ENCODE results near the gene PHKA2. TPM values are rescaled to one million over a fixed set of nuclear protein-coding genes. Genes with fewer than 3 reads are reported as not detected.

The PHKA2 gene
- total RNA-seq, 2 donors from 2014 or later: 29.3 to 55.8 TPM

DNA sequence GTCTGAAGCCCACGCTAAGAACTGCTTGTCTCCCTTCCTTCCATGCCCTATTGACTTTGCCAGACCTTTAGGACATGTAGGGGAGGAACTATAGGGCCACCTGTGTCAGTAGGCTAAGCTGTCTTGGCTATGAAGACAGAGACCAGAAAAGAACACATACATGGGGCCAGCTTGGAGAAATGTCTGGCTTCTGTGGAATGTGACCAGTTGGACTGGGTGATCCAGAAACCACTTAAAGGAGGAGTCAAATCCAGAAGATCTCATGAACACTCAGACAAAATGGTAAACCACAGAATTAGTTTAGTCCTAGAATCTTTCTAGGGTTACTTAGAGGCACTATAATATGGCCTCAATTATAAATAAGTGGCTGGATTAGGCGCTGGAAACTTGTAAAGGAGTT, 42.0 kb downstream of the PHKA2 start:
- no peaks in the 10 kb centered on the region for H3K36me3 ChIP-seq
- TF ChIP-seq POLR2A (IDR thresholded peaks at IDR 0.05) (no peak), POLR2AphosphoS5 (IDR thresholded peaks at IDR 0.05) (no peak)
- TF ChIP-seq, protein P1, sequence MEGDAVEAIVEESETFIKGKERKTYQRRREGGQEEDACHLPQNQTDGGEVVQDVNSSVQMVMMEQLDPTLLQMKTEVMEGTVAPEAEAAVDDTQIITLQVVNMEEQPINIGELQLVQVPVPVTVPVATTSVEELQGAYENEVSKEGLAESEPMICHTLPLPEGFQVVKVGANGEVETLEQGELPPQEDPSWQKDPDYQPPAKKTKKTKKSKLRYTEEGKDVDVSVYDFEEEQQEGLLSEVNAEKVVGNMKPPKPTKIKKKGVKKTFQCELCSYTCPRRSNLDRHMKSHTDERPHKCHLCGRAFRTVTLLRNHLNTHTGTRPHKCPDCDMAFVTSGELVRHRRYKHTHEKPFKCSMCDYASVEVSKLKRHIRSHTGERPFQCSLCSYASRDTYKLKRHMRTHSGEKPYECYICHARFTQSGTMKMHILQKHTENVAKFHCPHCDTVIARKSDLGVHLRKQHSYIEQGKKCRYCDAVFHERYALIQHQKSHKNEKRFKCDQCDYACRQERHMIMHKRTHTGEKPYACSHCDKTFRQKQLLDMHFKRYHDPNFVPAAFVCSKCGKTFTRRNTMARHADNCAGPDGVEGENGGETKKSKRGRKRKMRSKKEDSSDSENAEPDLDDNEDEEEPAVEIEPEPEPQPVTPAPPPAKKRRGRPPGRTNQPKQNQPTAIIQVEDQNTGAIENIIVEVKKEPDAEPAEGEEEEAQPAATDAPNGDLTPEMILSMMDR (IDR thresholded peaks at IDR 0.05): no peak
- WGBS: 100% methylated on average over 2 of the region's 2 CpGs

DNA sequence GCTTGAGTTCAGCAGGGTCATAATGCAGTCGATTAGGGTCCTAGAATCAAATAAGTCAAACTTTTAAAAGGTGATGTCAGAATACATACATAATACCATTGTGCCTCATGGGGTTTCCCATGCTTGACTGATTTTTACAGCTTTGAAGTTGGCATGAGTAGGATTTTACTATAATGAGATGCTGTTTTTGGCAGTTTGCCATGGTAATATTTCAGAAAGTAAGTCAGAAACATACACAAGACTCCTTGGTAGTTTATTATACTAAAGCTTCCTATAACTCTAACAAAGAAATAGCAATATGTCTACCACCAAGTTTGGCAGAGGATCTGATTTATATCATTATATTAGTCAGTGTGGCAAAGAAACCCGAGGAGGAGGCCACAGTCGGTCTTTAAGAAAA, 45.2 kb downstream of the PHKA2 start:
- intact Hi-C loops (cut with DNase I): no loop called here
- no peak for DNase-seq (ENCODE audit: low spot score)
- Histone ChIP-seq H3K4me1 (replicated peaks) (no peaks in the 10 kb centered on the region), H3K4me3 (no peak overlapping the region), H3K27ac (no peak overlapping the region), H3K36me3 (no peaks in the 10 kb centered on the region), H3K27me3 (replicated peaks; ENCODE audit: insufficient read depth) (no peaks in the 10 kb centered on the region), H3K9me3 (no peaks in the 10 kb centered on the region)
- no peak for TF ChIP-seq POLR2A (IDR thresholded peaks at IDR 0.05)
- TF ChIP-seq POLR2AphosphoS5 (IDR thresholded peaks at IDR 0.05): no peak
- TF ChIP-seq, protein P1 (IDR thresholded peaks at IDR 0.05): no peak
- WGBS: 16% methylated on average over 3 of the region's 3 CpGs

More for the DNA sequence above, 42.0 kb downstream of the PHKA2 start:
- Histone ChIP-seq H3K27me3 (replicated peaks; ENCODE audit: insufficient read depth) (no peaks in the 10 kb centered on the region), H3K27ac (no peak overlapping the region), H3K4me1 (replicated peaks) (no peaks in the 10 kb centered on the region), H3K9me3 (no peaks in the 10 kb centered on the region), H3K4me3 (no peak overlapping the region)
- intact Hi-C loops (cut with DNase I): no loop called here
- DNase-seq (ENCODE audit: low spot score): no peak

DNA sequence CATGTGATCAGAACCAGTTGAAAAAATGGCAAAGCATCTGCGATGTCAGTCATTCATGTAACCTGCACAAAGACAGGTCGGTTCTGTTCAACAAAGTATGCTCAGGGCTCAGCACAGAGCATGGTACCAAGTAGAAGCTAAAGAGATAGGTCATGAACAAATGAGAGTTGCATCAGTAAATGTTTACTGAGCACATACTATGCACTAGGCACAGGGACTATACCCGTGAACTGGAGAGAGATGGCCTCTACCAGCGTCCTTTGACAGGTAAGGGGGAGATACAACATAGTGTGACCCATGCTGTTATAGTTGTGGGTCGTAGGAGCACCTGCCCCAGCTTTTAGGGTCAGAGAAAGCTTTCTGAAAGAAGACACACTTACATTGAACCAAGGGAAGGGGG, 46.7 kb downstream of the PHKA2 start:
- no peaks in the 10 kb centered on the region for H3K4me1 ChIP-seq (replicated peaks)
- intact Hi-C loops (cut with DNase I): no loop called here
- DNase-seq (ENCODE audit: low spot score): no peak
- H3K27ac ChIP-seq: no peak overlapping the region
- H3K4me3 ChIP-seq: no peak overlapping the region
- H3K9me3 ChIP-seq: no peaks in the 10 kb centered on the region
- no peak for TF ChIP-seq POLR2AphosphoS5 (IDR thresholded peaks at IDR 0.05)
- TF ChIP-seq POLR2A (IDR thresholded peaks at IDR 0.05): no peak
- TF ChIP-seq, protein P1 (IDR thresholded peaks at IDR 0.05): no peak
- H3K27me3 ChIP-seq (replicated peaks; ENCODE audit: insufficient read depth): no peaks in the 10 kb centered on the region
- no peaks in the 10 kb centered on the region for H3K36me3 ChIP-seq
- 92% methylated on average over 5 of the region's 5 CpGs for WGBS

DNA sequence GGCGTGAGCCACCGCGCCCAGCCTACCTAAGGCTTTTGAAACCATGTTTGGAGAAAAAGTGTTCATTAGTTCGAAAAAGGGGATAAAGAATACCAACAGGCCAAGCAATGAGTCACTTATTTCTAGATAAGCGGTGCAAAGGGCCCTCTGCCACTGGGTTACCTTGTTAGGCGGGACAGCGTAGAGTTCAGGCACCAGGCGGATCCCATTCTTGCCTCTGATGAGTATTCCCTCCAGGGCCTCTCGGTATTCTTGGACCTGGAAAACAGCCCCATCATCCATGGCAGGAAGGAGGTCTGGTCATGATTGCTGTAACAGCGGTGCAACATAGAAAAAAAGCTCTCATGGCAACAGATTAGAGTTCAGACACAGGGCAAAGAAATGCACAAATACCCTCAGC, 48.0 kb downstream of the PHKA2 start:
- TF ChIP-seq, protein P1 (IDR thresholded peaks at IDR 0.05): no peak
- TF ChIP-seq POLR2AphosphoS5 (IDR thresholded peaks at IDR 0.05): no peak
- TF ChIP-seq POLR2A (IDR thresholded peaks at IDR 0.05): no peak
- no peaks in the 10 kb centered on the region for H3K27me3 ChIP-seq (replicated peaks; ENCODE audit: insufficient read depth)
- H3K9me3 ChIP-seq: no peaks in the 10 kb centered on the region
- no peaks in the 10 kb centered on the region for H3K4me1 ChIP-seq (replicated peaks)
- intact Hi-C loops (cut with DNase I): no loop called here
- no peak overlapping the region for H3K4me3 ChIP-seq
- no peaks in the 10 kb centered on the region for H3K36me3 ChIP-seq
- no peak for DNase-seq (ENCODE audit: low spot score)
- H3K27ac ChIP-seq: no peak overlapping the region
- 94% methylated on average over 10 of the region's 10 CpGs for WGBS

DNA sequence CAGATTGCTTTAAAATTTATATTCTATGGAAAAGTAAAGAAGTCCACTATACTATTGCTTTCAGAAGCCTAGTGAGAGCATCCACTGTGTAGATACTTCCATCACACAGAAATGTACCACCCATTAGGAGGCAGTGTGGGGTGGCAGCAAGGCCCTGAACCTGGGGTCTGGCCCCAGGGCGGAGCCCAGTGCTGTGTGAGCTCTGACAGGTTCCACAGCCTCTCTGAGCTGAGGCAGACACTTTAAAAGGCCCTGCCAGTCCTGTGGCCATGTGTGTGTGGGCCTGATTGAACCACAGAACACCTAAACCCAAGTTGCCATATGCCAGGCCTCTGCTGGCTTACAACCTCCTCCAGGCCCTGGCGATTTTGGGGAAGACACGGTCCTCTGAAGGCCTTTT, 49.2 kb downstream of the PHKA2 start:
- Histone ChIP-seq H3K4me1 (replicated peaks) (no peaks in the 10 kb centered on the region), H3K27ac (no peak overlapping the region), H3K9me3 (no peaks in the 10 kb centered on the region), H3K36me3 (no peaks in the 10 kb centered on the region), H3K27me3 (replicated peaks; ENCODE audit: insufficient read depth) (no peaks in the 10 kb centered on the region), H3K4me3 (no peak overlapping the region)
- DNase-seq (ENCODE audit: low spot score): no peak
- WGBS: 92% methylated on average over 2 of the region's 3 CpGs
- intact Hi-C loops (cut with DNase I): no loop called here
- TF ChIP-seq, protein P1 (IDR thresholded peaks at IDR 0.05): no peak
- TF ChIP-seq POLR2AphosphoS5 (IDR thresholded peaks at IDR 0.05) (no peak), POLR2A (IDR thresholded peaks at IDR 0.05) (no peak)
